Small intestine (tissue), 7 donors: Measurements from ENCODE around the gene POMZP3. TPM values are rescaled to one million over a fixed set of nuclear protein-coding genes. Genes with fewer than 3 reads are reported as not detected.
"Not testable (repeated sequence)": the region's sequence is repeated elsewhere in the genome, so short reads cannot be mapped to it uniquely, and the experiment has no call there.

Source experiments
- DNase-seq, 2 donors: peaks; one replicate each; pipeline versions ENCODE4 v3.0.0 to v3.0.0-alpha.2; 2013
- FAIRE-seq: peaks from 2 replicates; lab custom pipeline; 2012; peaks lifted over from hg19 to GRCh38; lab: Jason Lieb, UNC
- H3K27ac ChIP-seq, 3 donors: one replicate each; pipeline ENCODE4 v1.5.1; 2013; ENCODE audit warnings: low read length in 2 of 3, mild to moderate bottlenecking in 2 of 3, control low read depth in 1 of 3, inconsistent platforms in 1 of 3, low read depth in 1 of 3, moderate library complexity in 1 of 3
- H3K27me3 ChIP-seq, 3 donors: one replicate each; pipeline ENCODE4 v1.6.1; 2013; ENCODE audit warnings: low read length in 3 of 3, inconsistent platforms in 1 of 3; ENCODE audit not compliant: control insufficient read depth in 3 of 3, insufficient read depth in 3 of 3
- H3K36me3 ChIP-seq, 3 donors: one replicate each; pipeline ENCODE4 v1.6.1; 2013; ENCODE audit warnings: low read length in 3 of 3, inconsistent platforms in 1 of 3, low read depth in 1 of 3, mild to moderate bottlenecking in 1 of 3, moderate library complexity in 1 of 3; ENCODE audit not compliant: control insufficient read depth in 3 of 3, insufficient read depth in 2 of 3
- H3K4me1 ChIP-seq, 3 donors: one replicate each; pipeline ENCODE4 v1.6.1; 2013; ENCODE audit warnings: low read length in 2 of 3, inconsistent platforms in 1 of 3, low read depth in 1 of 3, mild to moderate bottlenecking in 1 of 3, moderate library complexity in 1 of 3; ENCODE audit not compliant: control insufficient read depth in 3 of 3, insufficient read depth in 2 of 3
- H3K4me3 ChIP-seq, 3 donors: one replicate each; pipeline ENCODE4 v1.5.1; 2013; ENCODE audit warnings: low read length in 3 of 3, control low read depth in 1 of 3, inconsistent platforms in 1 of 3, low read depth in 1 of 3, mild to moderate bottlenecking in 1 of 3, moderate library complexity in 1 of 3
- H3K9me3 ChIP-seq, 2 donors: one replicate each; pipeline ENCODE4 v1.6.1; 2013; ENCODE audit warnings: low read depth in 1 of 2, low read length in 1 of 2; ENCODE audit not compliant: control insufficient read depth in 2 of 2, insufficient read depth in 1 of 2
- WGBS, 3 donors: extraction: QIAGEN DNeasy Blood & Tissue Kit; methylation state at CpG; one replicate each; pipeline ENCODE4 v1.1.7; 2013; 5-methylcytosine and 5-hydroxymethylcytosine counted together
- polyA plus RNA-seq, 4 donors: library from polyadenylated mRNA; stranded (reverse) in 3 of 4; unstranded in 1 of 4; fragments of 200-250 nt in 3 of 4; fragments of 120-200 nt in 1 of 4; gene quantifications; one replicate each; pipeline versions ENCODE4 v1.2.1 to v1.2.3, GENCODE V29; 2013
- donor health status: healthy with polysubstance abuse.
- donor health status: control.
- donor health status: control.
- donor health status: Bipolar disorder and iron deficiency.
- donor health status: healthy.

Gene POMZP3
- polyA plus RNA-seq, 4 donors = 8.9 to 17.2 (median 14.2) TPM

DNA sequence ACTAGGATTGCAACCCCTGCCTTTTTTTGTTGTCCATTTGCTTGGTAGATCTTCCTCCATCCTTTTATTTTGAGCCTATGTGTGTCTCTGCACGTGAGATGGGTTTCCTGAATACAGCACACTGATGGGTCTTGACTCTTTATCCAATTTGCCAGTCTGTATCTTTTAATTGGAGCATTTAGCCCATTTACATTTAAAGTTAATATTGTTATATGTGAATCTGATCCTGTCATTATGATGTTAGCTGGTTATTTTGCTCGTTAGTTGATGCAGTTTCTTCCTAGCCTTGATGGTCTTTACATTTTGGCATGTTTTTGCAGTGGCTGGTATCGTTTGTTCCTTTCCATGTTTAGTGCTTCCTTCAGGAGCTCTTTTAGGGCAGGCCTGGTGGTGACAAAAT is 62.1 kb downstream of the POMZP3 start:
- 98 to 100% (median 100%) methylated on average over 1 to 2 of the region's 3 CpGs for WGBS, 3 donors
- not testable (repeated sequence) for H3K27ac ChIP-seq, H3K9me3 ChIP-seq, DNase-seq, H3K4me3 ChIP-seq, FAIRE-seq, H3K36me3 ChIP-seq, H3K27me3 ChIP-seq, H3K4me1 ChIP-seq

DNA sequence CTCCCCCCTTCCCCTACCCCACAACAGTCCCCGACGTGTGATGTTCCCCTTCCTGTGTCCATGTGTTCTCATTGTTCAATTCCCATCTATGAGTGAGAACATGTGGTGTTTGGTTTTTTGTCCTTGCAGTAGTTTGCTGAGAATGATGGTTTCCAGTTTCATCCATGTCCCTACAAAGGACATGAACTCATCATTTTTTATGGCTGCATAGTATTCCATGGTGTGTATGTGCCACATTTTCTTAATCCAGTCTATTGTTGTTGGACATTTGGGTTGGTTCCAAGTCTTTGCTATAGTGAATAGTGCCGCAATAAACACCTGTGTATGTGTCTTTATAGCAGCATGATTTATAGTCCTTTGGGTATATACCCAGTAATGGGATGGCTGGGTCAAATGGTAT is 65.7 kb downstream of the POMZP3 start:
- not testable (repeated sequence) for H3K9me3 ChIP-seq, H3K27ac ChIP-seq, DNase-seq, H3K4me1 ChIP-seq, H3K4me3 ChIP-seq, FAIRE-seq, H3K27me3 ChIP-seq, H3K36me3 ChIP-seq
- WGBS, 3 donors = 93 to 98% (median 97%) methylated on average over 3 of the region's 3 CpGs

DNA sequence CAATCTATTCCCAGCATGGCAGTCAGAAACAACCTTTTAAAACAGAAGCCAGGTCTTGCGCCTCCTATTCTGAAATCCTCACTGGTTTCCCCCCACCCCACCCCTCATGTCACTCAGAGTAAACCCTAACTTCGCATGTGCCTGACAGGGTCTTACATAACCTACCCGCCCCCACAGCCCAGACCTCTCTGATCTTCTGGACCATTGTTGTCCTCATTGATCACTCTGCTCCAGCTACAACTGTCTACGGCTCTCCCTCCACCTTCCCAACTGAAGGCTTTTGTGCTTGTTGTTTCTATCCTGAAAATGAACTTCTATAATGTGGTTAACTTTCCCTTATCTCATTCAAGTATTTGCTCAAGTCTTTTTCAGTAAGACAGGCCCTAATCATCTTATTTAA is 66.9 kb downstream of the POMZP3 start:
- H3K4me1 ChIP-seq, H3K36me3 ChIP-seq, FAIRE-seq, H3K9me3 ChIP-seq, DNase-seq, H3K27ac ChIP-seq, H3K27me3 ChIP-seq, H3K4me3 ChIP-seq: not testable (repeated sequence)
- WGBS, 3 donors = 88 to 92% (median 92%) methylated on average over 4 of the region's 4 CpGs

Other genes starting within 250 kb of the POMZP3 start
- under 1 TPM in 2 of 4 donors, not detected in 2; 0.58 to 0.72 TPM for gene SSC4D, start 217.6 kb downstream of the POMZP3 start, polyA plus RNA-seq
- 1 to 10 TPM; 1.4 to 3.7 (median 3.3) TPM for gene ZP3, start 202.3 kb downstream of the POMZP3 start, polyA plus RNA-seq
- gene DTX2, start 165.6 kb downstream of the POMZP3 start, polyA plus RNA-seq = 10 to 100 TPM; 16.0 to 41.2 (median 30.9) TPM
- 1 to 10 TPM in 1 of 4 donors, under 1 TPM in 2, not detected in 1; 0.18 to 2.2 (median 0.34) TPM for gene UPK3B, start 116.7 kb downstream of the POMZP3 start, polyA plus RNA-seq
- gene SPDYE16, start 84.0 kb downstream of the POMZP3 start, polyA plus RNA-seq = under 1 TPM in 2 of 4 donors, not detected in 2; 0.10 to 0.97 TPM